Endometrial microvascular endothelial cells (primary cell): Measurements from ENCODE around the gene CREB3L4. TPM values are rescaled to one million over a fixed set of nuclear protein-coding genes. Genes with fewer than 3 reads are reported as not detected.
"Not testable (repeated sequence)": the region's sequence is repeated elsewhere in the genome, so short reads cannot be mapped to it uniquely, and the experiment has no call there.

Experiments
- in situ Hi-C: cut with HindIII; loops from 2 replicates; pipeline ENCODE4 v1.10.0; 2017; ENCODE audit warnings: low sequenced_read_pairs, low pct_unique_long_range_greater_than_20kb; ENCODE audit errors: inconsistent ontology term
- total RNA-seq: library from RNA; depleted of rRNA; stranded (reverse); fragments of >200 nt; gene quantifications from one replicate; pipeline ENCODE4 v1.2.3, GENCODE V29; 2015; ENCODE audit errors: inconsistent ontology term

The CREB3L4 gene
- total RNA-seq, 1 donor from 2014 or later = 6.0 TPM

DNA sequence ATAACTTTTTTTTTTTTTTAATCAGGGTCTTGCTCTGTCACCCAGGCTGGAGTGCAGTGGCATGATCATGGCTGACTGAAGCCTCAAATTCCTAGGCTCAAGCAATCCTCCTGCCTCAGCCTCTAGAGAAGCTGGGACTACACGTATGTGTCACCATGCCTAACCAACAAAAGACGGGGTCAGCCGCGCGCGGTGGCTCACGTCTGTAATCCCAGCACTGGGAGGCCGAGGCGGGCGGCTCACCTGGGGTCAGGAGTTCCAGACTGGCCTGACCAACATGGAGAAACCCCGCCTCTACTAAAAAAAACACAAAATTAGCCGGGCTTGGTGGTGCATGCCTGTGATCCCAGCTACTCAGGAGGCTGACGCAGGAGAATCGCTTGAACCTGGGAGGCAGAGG lies 44.8 kb downstream of the CREB3L4 start:
- in situ Hi-C loops = not testable (repeated sequence)

DNA sequence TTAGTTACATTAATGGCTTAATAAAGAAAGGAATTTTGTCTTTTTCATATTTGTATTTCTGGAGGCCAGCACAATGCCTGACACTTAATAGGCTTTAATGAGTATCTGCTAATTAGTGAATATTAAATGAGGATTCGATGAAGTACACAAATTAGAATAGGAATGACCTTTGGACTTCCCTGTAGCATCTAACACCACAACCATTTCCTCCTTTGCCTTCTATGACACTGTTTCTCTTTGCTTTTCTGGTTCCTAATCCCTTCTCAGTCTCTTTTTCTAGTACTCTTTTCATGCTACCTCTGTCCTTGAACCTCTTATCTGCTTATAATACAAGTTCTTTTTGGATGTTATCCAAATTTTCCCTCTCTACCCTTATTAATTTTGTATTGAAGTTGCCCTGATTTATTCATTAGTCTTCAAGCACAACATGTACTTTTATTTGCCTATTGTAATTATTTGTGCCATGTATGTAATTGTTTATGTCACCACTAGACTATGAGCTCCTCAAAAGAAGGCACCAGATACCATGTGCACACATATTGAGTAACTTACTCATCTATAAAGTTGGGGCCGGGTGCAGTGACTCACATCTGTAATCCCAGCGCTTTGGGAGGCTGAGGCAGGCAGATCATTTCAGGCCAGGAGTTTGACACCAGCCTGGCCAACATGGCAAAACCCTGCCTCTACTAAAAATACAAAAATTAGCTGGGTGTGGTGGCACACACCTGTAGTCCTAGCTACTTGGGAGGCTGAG lies 46.6 kb downstream of the CREB3L4 start:
- in situ Hi-C loops = no loop called here

DNA sequence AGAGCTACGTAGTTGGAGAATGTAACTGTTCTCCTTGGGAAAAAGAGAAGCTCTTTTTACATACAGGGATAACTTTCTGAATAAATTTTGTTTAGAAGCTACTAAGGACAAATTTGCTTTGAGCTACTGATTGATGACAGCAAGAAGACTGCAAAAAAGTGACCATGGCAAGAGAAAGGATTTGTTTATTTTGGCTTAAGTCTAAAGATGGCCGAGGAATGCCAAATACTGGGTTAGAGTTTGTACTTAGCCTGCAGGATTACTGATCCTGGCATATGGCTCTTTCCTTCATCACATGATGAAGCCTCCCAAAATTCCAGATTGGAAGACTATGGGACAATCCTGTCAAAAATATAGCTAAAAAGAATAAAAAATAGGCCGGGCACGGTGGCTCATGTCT lies 51.6 kb downstream of the CREB3L4 start:
- in situ Hi-C loops = no loop called here

DNA sequence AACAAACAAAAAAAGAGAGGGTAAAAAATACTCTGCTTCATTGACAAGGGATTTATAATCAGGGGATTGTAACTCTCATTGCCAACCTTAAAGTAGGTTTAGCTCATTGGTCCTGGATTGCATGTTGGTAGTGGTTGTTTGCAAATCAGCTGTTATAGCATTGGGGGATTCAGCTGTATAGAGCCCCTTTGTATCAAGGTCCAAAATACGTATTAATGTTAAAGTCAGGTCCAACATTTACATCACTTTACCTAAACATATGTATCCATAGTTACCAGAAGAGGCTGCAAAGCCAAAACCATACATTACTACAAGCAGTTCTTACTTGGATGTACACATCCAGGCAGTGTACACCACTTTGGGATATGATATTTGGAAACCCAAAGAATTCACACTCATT lies 52.2 kb downstream of the CREB3L4 start:
- in situ Hi-C loops = no loop called here

Other genes starting within 250 kb of the CREB3L4 start
- gene INTS3, start 239.9 kb upstream of the CREB3L4 start, total RNA-seq = 21.0 TPM
- 18.0 TPM for gene SLC27A3, start 192.5 kb upstream of the CREB3L4 start, total RNA-seq
- gene GATAD2B, start 44.9 kb upstream of the CREB3L4 start, total RNA-seq = 7.4 TPM
- 15.6 TPM for gene DENND4B, start 21.2 kb upstream of the CREB3L4 start, total RNA-seq
- 17.7 TPM for gene CRTC2, start 9.3 kb upstream of the CREB3L4 start, total RNA-seq
- gene SLC39A1, start 4.4 kb upstream of the CREB3L4 start, total RNA-seq = 108 TPM
- 221 TPM for gene JTB, start 9.8 kb downstream of the CREB3L4 start, total RNA-seq
- 39.7 TPM for gene RAB13, start 18.4 kb downstream of the CREB3L4 start, total RNA-seq
- 940 TPM for gene RPS27, start 22.9 kb downstream of the CREB3L4 start, total RNA-seq
- not detected for gene NUP210L, start 187.2 kb downstream of the CREB3L4 start, total RNA-seq
- gene TPM3, start 224.2 kb downstream of the CREB3L4 start, total RNA-seq = 973 TPM
- not detected for gene CFAP141, start 238.4 kb downstream of the CREB3L4 start, total RNA-seq